ENCODE data around the gene FKBP5. TPM values are rescaled to one million over a fixed set of nuclear protein-coding genes. Genes with fewer than 3 reads are reported as not detected.

The FKBP5 gene
- polyA plus RNA-seq, 1 donor from 2014 or later: 1.2 TPM

DNA sequence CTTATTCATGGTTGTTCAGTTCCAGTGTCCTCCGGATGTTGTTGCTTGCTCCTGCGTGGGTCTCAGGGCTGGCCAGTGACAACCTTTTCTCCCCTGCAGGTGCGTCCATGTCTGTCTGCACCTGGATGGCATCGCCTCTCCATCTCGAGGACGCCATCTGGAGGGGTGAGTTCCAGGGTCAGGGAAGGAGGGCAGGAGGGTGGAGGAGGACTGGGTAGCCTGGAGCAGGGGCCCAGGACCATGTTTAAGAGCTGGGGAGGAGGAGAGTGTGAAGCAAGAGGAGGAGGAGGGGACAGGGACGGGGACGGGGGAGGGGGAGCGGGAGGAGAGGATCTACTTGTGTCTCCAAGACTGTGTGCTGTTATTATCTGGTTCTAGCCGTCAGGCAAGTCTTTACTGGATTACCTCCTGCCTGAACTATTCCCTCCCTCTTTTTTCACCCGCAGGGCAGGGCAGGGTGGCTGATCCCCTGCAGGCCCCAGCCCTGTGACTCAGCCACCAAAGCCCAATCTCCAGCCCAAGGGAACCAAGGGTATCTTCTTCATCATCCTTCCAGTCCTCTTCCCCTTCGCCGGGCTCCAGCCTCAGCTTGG lies 143.8 kb downstream of the FKBP5 start:
- Histone ChIP-seq H2AFZ (ENCODE audit: low read depth, low read length) (no peak overlapping the region), H3K4me2 (ENCODE audit: low read length) (no peak overlapping the region), H3K4me3 (ENCODE audit: low read length) (no peak overlapping the region), H3K9ac (ENCODE audit: low read length) (no peak overlapping the region), H3K27ac (ENCODE audit: low read length) (no peak overlapping the region), H3K9me2 (ENCODE audit: insufficient read depth, low read length) (no peaks in the 10 kb centered on the region), H3K9me3 (ENCODE audit: low read length) (no peaks in the 10 kb centered on the region), H3F3A (ENCODE audit: insufficient read depth, low read length, poor library complexity, severe bottlenecking) (no peaks in the 10 kb centered on the region), H4K20me1 (ENCODE audit: insufficient read depth) (no peaks in the 10 kb centered on the region), H3K36me3 (ENCODE audit: insufficient read depth, low read length) (no peaks in the 10 kb centered on the region), H3K79me2 (replicated peaks; ENCODE audit: insufficient read depth, low read length) (no peaks in the 10 kb centered on the region), H3K27me3 (ENCODE audit: insufficient read depth, low read depth, low read length) (no peaks in the 10 kb centered on the region)
- no peak for TF ChIP-seq CTCF (IDR thresholded peaks at IDR 0.05; ENCODE audit: poor library complexity, severe bottlenecking)
- TF ChIP-seq TAF1 (IDR thresholded peaks at IDR 0.05; ENCODE audit: low read depth): no peak
- TF ChIP-seq RAD21 (conservative IDR thresholded peaks at IDR 0.05): no peak
- no peak for TF ChIP-seq EZH2 (IDR thresholded peaks at IDR 0.05; ENCODE audit: borderline replicate concordance, insufficient read depth, low read length, poor library complexity, severe bottlenecking)
- TF ChIP-seq, protein P1, sequence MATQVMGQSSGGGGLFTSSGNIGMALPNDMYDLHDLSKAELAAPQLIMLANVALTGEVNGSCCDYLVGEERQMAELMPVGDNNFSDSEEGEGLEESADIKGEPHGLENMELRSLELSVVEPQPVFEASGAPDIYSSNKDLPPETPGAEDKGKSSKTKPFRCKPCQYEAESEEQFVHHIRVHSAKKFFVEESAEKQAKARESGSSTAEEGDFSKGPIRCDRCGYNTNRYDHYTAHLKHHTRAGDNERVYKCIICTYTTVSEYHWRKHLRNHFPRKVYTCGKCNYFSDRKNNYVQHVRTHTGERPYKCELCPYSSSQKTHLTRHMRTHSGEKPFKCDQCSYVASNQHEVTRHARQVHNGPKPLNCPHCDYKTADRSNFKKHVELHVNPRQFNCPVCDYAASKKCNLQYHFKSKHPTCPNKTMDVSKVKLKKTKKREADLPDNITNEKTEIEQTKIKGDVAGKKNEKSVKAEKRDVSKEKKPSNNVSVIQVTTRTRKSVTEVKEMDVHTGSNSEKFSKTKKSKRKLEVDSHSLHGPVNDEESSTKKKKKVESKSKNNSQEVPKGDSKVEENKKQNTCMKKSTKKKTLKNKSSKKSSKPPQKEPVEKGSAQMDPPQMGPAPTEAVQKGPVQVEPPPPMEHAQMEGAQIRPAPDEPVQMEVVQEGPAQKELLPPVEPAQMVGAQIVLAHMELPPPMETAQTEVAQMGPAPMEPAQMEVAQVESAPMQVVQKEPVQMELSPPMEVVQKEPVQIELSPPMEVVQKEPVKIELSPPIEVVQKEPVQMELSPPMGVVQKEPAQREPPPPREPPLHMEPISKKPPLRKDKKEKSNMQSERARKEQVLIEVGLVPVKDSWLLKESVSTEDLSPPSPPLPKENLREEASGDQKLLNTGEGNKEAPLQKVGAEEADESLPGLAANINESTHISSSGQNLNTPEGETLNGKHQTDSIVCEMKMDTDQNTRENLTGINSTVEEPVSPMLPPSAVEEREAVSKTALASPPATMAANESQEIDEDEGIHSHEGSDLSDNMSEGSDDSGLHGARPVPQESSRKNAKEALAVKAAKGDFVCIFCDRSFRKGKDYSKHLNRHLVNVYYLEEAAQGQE (IDR thresholded peaks at IDR 0.05; ENCODE audit: borderline replicate concordance): no peak
- TF ChIP-seq EP300 (conservative IDR thresholded peaks at IDR 0.05; ENCODE audit: poor library complexity, severe bottlenecking): no peak
- no peak for TF ChIP-seq SMC3 (conservative IDR thresholded peaks at IDR 0.05; ENCODE audit: poor library complexity)
- TF ChIP-seq POLR2AphosphoS5 (IDR thresholded peaks at IDR 0.05): no peak
- TF ChIP-seq MXI1 (conservative IDR thresholded peaks at IDR 0.05; ENCODE audit: poor library complexity, severe bottlenecking): no peak

GRCh38 chr6:35543459-35544193 lies 145.1 kb downstream of the FKBP5 start:
- Histone ChIP-seq H3K27ac (ENCODE audit: low read length) (no peak overlapping the region), H3K27me3 (ENCODE audit: insufficient read depth, low read depth, low read length) (no peaks in the 10 kb centered on the region), H3K4me2 (ENCODE audit: low read length) (no peak overlapping the region), H3K9ac (ENCODE audit: low read length) (no peak overlapping the region), H4K20me1 (ENCODE audit: insufficient read depth) (no peaks in the 10 kb centered on the region), H3K36me3 (ENCODE audit: insufficient read depth, low read length) (no peaks in the 10 kb centered on the region), H2AFZ (ENCODE audit: low read depth, low read length) (no peak overlapping the region), H3K9me2 (ENCODE audit: insufficient read depth, low read length) (no peaks in the 10 kb centered on the region), H3K9me3 (ENCODE audit: low read length) (no peaks in the 10 kb centered on the region), H3K4me3 (ENCODE audit: low read length) (no peak overlapping the region), H3F3A (ENCODE audit: insufficient read depth, low read length, poor library complexity, severe bottlenecking) (no peaks in the 10 kb centered on the region), H3K79me2 (replicated peaks; ENCODE audit: insufficient read depth, low read length) (no peaks in the 10 kb centered on the region)
- TF ChIP-seq CTCF (IDR thresholded peaks at IDR 0.05; ENCODE audit: poor library complexity, severe bottlenecking) (no peak), EZH2 (IDR thresholded peaks at IDR 0.05; ENCODE audit: borderline replicate concordance, insufficient read depth, low read length, poor library complexity, severe bottlenecking) (no peak), POLR2AphosphoS5 (IDR thresholded peaks at IDR 0.05) (no peak), EP300 (conservative IDR thresholded peaks at IDR 0.05; ENCODE audit: poor library complexity, severe bottlenecking) (no peak), MXI1 (conservative IDR thresholded peaks at IDR 0.05; ENCODE audit: poor library complexity, severe bottlenecking) (no peak), TAF1 (IDR thresholded peaks at IDR 0.05; ENCODE audit: low read depth) (no peak), SMC3 (conservative IDR thresholded peaks at IDR 0.05; ENCODE audit: poor library complexity) (no peak), RAD21 (conservative IDR thresholded peaks at IDR 0.05) (no peak)
- TF ChIP-seq, protein P1 (IDR thresholded peaks at IDR 0.05; ENCODE audit: borderline replicate concordance): no peak

Measured in neural cell (in vitro differentiated cells).